ENCODE results near the gene OSBPL10.

The OSBPL10 gene

GRCh38 chr3:31704591-31705179 is 276.4 kb downstream of the OSBPL10 start:
- peak; percentile 37 for TF ChIP-seq CTCF (conservative IDR thresholded peaks at IDR 0.05; ENCODE audit: low read length)
- no peak for TF ChIP-seq EZH2phosphoT487 (IDR thresholded peaks at IDR 0.05; ENCODE audit: borderline replicate concordance)
- H3K36me3 ChIP-seq (ENCODE audit: insufficient read depth, low read length), result no peaks in the 10 kb centered on the region
- H2AFZ ChIP-seq (ENCODE audit: low read length), result 0 out of 2 replicates have a peak overlapping the region, but pooled peaks have one; percentile 20
- no peak overlapping the region for H3K4me2 ChIP-seq (ENCODE audit: low read depth, low read length, poor library complexity, severe bottlenecking)
- no peak overlapping the region for H3K9ac ChIP-seq (ENCODE audit: low read depth, low read length, poor library complexity, severe bottlenecking)
- H3K4me3 ChIP-seq (ENCODE audit: low read length, poor library complexity, severe bottlenecking), result no peak overlapping the region
- no peaks in the 10 kb centered on the region for H4K20me1 ChIP-seq (ENCODE audit: insufficient read depth, low read length, poor library complexity, severe bottlenecking)
- H3K9me2 ChIP-seq (replicated peaks; ENCODE audit: low read depth, low read length), result no peaks in the 10 kb centered on the region
- no peaks in the 10 kb centered on the region for H3K9me3 ChIP-seq (ENCODE audit: insufficient read depth, low read depth, low read length)
- H3K79me2 ChIP-seq (ENCODE audit: insufficient read depth, low read length), result no peaks in the 10 kb centered on the region
- H3K27me3 ChIP-seq (ENCODE audit: insufficient read depth, low read length, poor library complexity, severe bottlenecking), result no peaks in the 10 kb centered on the region
- no peaks in the 10 kb centered on the region for H3F3A ChIP-seq (ENCODE audit: low read depth)
- H3K4me1 ChIP-seq (ENCODE audit: insufficient read depth, low read length, poor library complexity, severe bottlenecking), result peaks cover 7% of the 10 kb centered on the region

GRCh38 chr3:31704156-31704555 is 276.9 kb downstream of the OSBPL10 start:
- H3K36me3 ChIP-seq (ENCODE audit: insufficient read depth, low read length), result no peaks in the 10 kb centered on the region
- no peaks in the 10 kb centered on the region for H3K9me2 ChIP-seq (replicated peaks; ENCODE audit: low read depth, low read length)
- no peaks in the 10 kb centered on the region for H3K9me3 ChIP-seq (ENCODE audit: insufficient read depth, low read depth, low read length)
- peaks cover 7% of the 10 kb centered on the region for H3K4me1 ChIP-seq (ENCODE audit: insufficient read depth, low read length, poor library complexity, severe bottlenecking)
- no peaks in the 10 kb centered on the region for H3K79me2 ChIP-seq (ENCODE audit: insufficient read depth, low read length)
- H2AFZ ChIP-seq (ENCODE audit: low read length), result no peak overlapping the region
- no peak overlapping the region for H3K4me2 ChIP-seq (ENCODE audit: low read depth, low read length, poor library complexity, severe bottlenecking)
- H3K27me3 ChIP-seq (ENCODE audit: insufficient read depth, low read length, poor library complexity, severe bottlenecking), result no peaks in the 10 kb centered on the region
- H3F3A ChIP-seq (ENCODE audit: low read depth), result no peaks in the 10 kb centered on the region
- H3K4me3 ChIP-seq (ENCODE audit: low read length, poor library complexity, severe bottlenecking), result no peak overlapping the region
- H4K20me1 ChIP-seq (ENCODE audit: insufficient read depth, low read length, poor library complexity, severe bottlenecking), result no peaks in the 10 kb centered on the region
- no peak for TF ChIP-seq CTCF (conservative IDR thresholded peaks at IDR 0.05; ENCODE audit: low read length)
- no peak for TF ChIP-seq EZH2phosphoT487 (IDR thresholded peaks at IDR 0.05; ENCODE audit: borderline replicate concordance)
- H3K9ac ChIP-seq (ENCODE audit: low read depth, low read length, poor library complexity, severe bottlenecking), result no peak overlapping the region

GRCh38 chr3:31701286-31701685 is 279.8 kb downstream of the OSBPL10 start:
- H3K27me3 ChIP-seq (ENCODE audit: insufficient read depth, low read length, poor library complexity, severe bottlenecking), result no peaks in the 10 kb centered on the region
- H3K9me2 ChIP-seq (replicated peaks; ENCODE audit: low read depth, low read length), result no peaks in the 10 kb centered on the region
- H3K4me3 ChIP-seq (ENCODE audit: low read length, poor library complexity, severe bottlenecking), result no peak overlapping the region
- H3F3A ChIP-seq (ENCODE audit: low read depth), result no peaks in the 10 kb centered on the region
- no peaks in the 10 kb centered on the region for H4K20me1 ChIP-seq (ENCODE audit: insufficient read depth, low read length, poor library complexity, severe bottlenecking)
- H3K9ac ChIP-seq (ENCODE audit: low read depth, low read length, poor library complexity, severe bottlenecking), result no peak overlapping the region
- TF ChIP-seq EZH2phosphoT487 (IDR thresholded peaks at IDR 0.05; ENCODE audit: borderline replicate concordance) (no peak), CTCF (conservative IDR thresholded peaks at IDR 0.05; ENCODE audit: low read length) (no peak)
- no peak overlapping the region for H3K4me2 ChIP-seq (ENCODE audit: low read depth, low read length, poor library complexity, severe bottlenecking)
- H2AFZ ChIP-seq (ENCODE audit: low read length), result no peak overlapping the region
- H3K36me3 ChIP-seq (ENCODE audit: insufficient read depth, low read length), result no peaks in the 10 kb centered on the region
- H3K9me3 ChIP-seq (ENCODE audit: insufficient read depth, low read depth, low read length), result no peaks in the 10 kb centered on the region
- H3K79me2 ChIP-seq (ENCODE audit: insufficient read depth, low read length), result no peaks in the 10 kb centered on the region
- peaks cover 7% of the 10 kb centered on the region for H3K4me1 ChIP-seq (ENCODE audit: insufficient read depth, low read length, poor library complexity, severe bottlenecking)

All from Loucy (cell line).